ENCODE data around the gene ROCK2. TPM values are rescaled to one million over a fixed set of nuclear protein-coding genes. Genes with fewer than 3 reads are reported as not detected.
"Not testable (repeated sequence)": the region's sequence is repeated elsewhere in the genome, so short reads cannot be mapped to it uniquely, and the experiment has no call there.

Gene ROCK2
- total and polyA plus RNA-seq, 4 donors, result 19.2 to 119 (median 59.2) TPM

GRCh38 chr2:11263177-11263576 is 81.3 kb downstream of the ROCK2 start:
- Histone ChIP-seq H3K9me3 (ENCODE audit: control insufficient read depth, low read length) (no peaks in the 10 kb centered on the region), H3K27me3 (ENCODE audit: control insufficient read depth in 1 of 2, insufficient read depth in 2 of 2, low read length in 1 of 2) (no peaks in the 10 kb centered on the region), H3K27ac (ENCODE audit: low read depth in 1 of 2, low read length in 2 of 2) (no peak overlapping the region), H3K36me3 (ENCODE audit: control insufficient read depth in 1 of 2, insufficient read depth in 2 of 2, low read length in 1 of 2) (peaks cover 0 to 4% of the 10 kb centered on the region in 2 donors), H3K4me1 (ENCODE audit: control insufficient read depth in 1 of 2, insufficient read depth in 2 of 2, low read length in 2 of 2) (peaks cover 0 to 3% of the 10 kb centered on the region in 2 donors), H3K4me3 (ENCODE audit: low read length in 2 of 2) (no peak overlapping the region)
- ATAC-seq (ENCODE audit: low FRiP score) (no peak), DNase-seq (no peak)
- WGBS, 2 donors, result 26% methylated on average over 1 of the region's 1 CpG
- intact Hi-C loops (cut with DNase I), result loop anchor here in 1 of 2 donors (10.0 kb wide), 1 partner anchor 62 kb away; no protein-coding TSS in a partner anchor

GRCh38 chr2:11262438-11262837 is 82.0 kb downstream of the ROCK2 start:
- H3K4me3 ChIP-seq (ENCODE audit: low read length in 2 of 2); H3K4me1 ChIP-seq (ENCODE audit: control insufficient read depth in 1 of 2, insufficient read depth in 2 of 2, low read length in 2 of 2); ATAC-seq (ENCODE audit: low FRiP score); H3K27ac ChIP-seq (ENCODE audit: low read depth in 1 of 2, low read length in 2 of 2); H3K27me3 ChIP-seq (ENCODE audit: control insufficient read depth in 1 of 2, insufficient read depth in 2 of 2, low read length in 1 of 2); DNase-seq; H3K9me3 ChIP-seq (ENCODE audit: control insufficient read depth, low read length); H3K36me3 ChIP-seq (ENCODE audit: control insufficient read depth in 1 of 2, insufficient read depth in 2 of 2, low read length in 1 of 2): not testable (repeated sequence)
- intact Hi-C loops (cut with DNase I), result loop anchor here in 1 of 2 donors (10.0 kb wide), 1 partner anchor 62 kb away; no protein-coding TSS in a partner anchor
- 72 to 73% methylated on average over 2 of the region's 2 CpGs for WGBS, 2 donors

DNA sequence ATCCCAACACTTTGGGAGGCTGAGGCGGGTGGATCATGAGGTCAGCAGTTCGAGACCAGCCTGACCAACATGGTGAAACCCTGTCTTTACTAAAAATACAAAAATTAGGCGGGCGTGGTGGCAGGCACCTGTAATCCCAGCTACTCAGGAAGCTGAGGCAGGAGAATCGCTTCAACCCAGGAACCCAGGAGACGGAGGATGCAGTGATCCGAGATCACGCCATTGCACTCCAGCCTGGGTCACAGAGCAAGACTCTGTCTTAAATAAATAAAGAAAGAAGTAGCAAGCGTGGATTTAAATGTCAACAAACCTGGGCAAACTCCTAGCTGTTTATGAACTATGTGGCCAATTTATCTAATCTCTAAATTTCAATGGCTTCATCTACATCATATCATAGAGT is 82.9 kb downstream of the ROCK2 start:
- 89 to 95% methylated on average over 9 of the region's 9 CpGs for WGBS, 2 donors
- ATAC-seq (ENCODE audit: low FRiP score); DNase-seq; H3K4me1 ChIP-seq (ENCODE audit: control insufficient read depth in 1 of 2, insufficient read depth in 2 of 2, low read length in 2 of 2); H3K27me3 ChIP-seq (ENCODE audit: control insufficient read depth in 1 of 2, insufficient read depth in 2 of 2, low read length in 1 of 2); H3K27ac ChIP-seq (ENCODE audit: low read depth in 1 of 2, low read length in 2 of 2); H3K36me3 ChIP-seq (ENCODE audit: control insufficient read depth in 1 of 2, insufficient read depth in 2 of 2, low read length in 1 of 2); H3K9me3 ChIP-seq (ENCODE audit: control insufficient read depth, low read length); H3K4me3 ChIP-seq (ENCODE audit: low read length in 2 of 2): not testable (repeated sequence)
- intact Hi-C loops (cut with DNase I), result loop anchor here in 1 of 2 donors (10.0 kb wide), 1 partner anchor 63 kb away; no protein-coding TSS in a partner anchor

DNA sequence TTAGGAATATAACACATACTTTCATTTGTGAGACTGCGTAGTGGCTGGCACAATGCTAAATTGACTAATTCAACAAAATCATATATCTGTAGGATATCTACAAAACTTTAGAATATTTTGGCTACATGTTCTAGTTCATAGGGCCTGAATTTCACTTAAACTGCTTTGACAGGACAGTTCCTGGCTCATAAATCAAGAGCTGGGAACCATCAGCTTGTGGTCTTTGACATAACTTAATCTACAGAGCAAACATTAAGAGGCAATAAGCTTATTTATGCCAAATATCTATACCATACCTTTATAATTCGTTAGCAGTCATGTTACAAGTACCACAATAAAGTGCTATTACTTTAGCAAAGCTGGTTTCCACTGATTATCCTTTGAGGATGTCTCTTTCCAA is 83.5 kb downstream of the ROCK2 start:
- ATAC-seq (ENCODE audit: low FRiP score) (no peak), DNase-seq (no peak)
- Histone ChIP-seq H3K27ac (ENCODE audit: low read depth in 1 of 2, low read length in 2 of 2) (no peak overlapping the region), H3K4me1 (ENCODE audit: control insufficient read depth in 1 of 2, insufficient read depth in 2 of 2, low read length in 2 of 2) (no peaks in the 10 kb centered on the region), H3K27me3 (ENCODE audit: control insufficient read depth in 1 of 2, insufficient read depth in 2 of 2, low read length in 1 of 2) (no peaks in the 10 kb centered on the region), H3K36me3 (ENCODE audit: control insufficient read depth in 1 of 2, insufficient read depth in 2 of 2, low read length in 1 of 2) (peaks cover under 1 to 4% of the 10 kb centered on the region in 2 donors), H3K9me3 (ENCODE audit: control insufficient read depth, low read length) (no peaks in the 10 kb centered on the region), H3K4me3 (ENCODE audit: low read length in 2 of 2) (no peak overlapping the region)
- intact Hi-C loops (cut with DNase I), result loop anchor here in 1 of 2 donors (10.0 kb wide), 1 partner anchor 64 kb away; no protein-coding TSS in a partner anchor
- 46 to 47% methylated on average over 2 of the region's 2 CpGs for WGBS, 2 donors

DNA sequence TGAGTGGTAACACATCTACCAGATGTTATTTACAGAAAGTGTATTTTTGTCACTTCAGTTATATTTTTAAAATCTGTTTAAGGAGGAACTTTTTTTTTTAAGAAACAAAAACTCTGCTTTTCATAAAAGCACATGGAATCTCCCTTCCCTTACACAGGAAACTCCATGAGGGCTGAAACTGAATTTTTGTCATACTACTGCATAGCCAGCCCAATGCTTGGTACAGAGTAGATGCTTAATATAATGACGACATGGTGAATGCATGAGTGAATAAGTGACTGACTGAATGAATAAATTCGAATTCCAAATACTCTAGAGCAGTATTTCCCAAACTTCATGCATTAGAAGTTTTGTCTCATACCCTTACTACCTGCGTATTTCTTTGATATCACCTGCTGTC is 86.5 kb downstream of the ROCK2 start:
- DNase-seq, result no peak
- Histone ChIP-seq H3K27ac (ENCODE audit: low read depth in 1 of 2, low read length in 2 of 2) (no peak overlapping the region), H3K4me1 (ENCODE audit: control insufficient read depth in 1 of 2, insufficient read depth in 2 of 2, low read length in 2 of 2) (no peaks in the 10 kb centered on the region), H3K4me3 (ENCODE audit: low read length in 2 of 2) (no peak overlapping the region), H3K9me3 (ENCODE audit: control insufficient read depth, low read length) (no peaks in the 10 kb centered on the region), H3K27me3 (ENCODE audit: control insufficient read depth in 1 of 2, insufficient read depth in 2 of 2, low read length in 1 of 2) (no peaks in the 10 kb centered on the region), H3K36me3 (ENCODE audit: control insufficient read depth in 1 of 2, insufficient read depth in 2 of 2, low read length in 1 of 2) (peaks cover 0 to 4% of the 10 kb centered on the region in 2 donors)
- intact Hi-C loops (cut with DNase I), result loop anchor here in 1 of 2 donors (10.0 kb wide), 1 partner anchor 67 kb away; no protein-coding TSS in a partner anchor
- no peak for ATAC-seq (ENCODE audit: low FRiP score)
- WGBS, 2 donors, result 64% methylated on average over 3 of the region's 3 CpGs

DNA sequence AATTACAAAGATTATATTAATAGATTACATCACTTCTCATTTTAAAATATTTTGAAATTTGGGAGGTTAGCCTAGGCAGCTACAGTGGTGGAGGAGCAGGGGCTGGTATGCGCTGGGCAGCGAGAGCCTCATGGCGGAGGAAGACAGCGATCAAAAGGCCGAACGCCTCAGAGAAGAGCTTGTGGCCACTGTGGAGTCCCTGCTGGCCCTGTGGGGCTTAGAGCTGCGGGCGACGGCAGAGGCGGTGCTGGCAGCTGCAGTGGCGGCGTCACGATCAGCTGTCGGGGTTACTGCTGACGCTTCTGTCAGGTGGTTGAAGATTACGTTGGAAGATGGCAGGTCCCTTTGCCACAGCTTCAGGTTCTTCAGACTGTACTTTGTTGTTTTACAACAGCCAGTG is 87.4 kb downstream of the ROCK2 start:
- no peak for ATAC-seq (ENCODE audit: low FRiP score)
- intact Hi-C loops (cut with DNase I), result loop anchor here in 1 of 2 donors (10.0 kb wide), 1 partner anchor 68 kb away; no protein-coding TSS in a partner anchor
- WGBS, 2 donors, result 88 to 93% methylated on average over 16 of the region's 16 CpGs

DNA sequence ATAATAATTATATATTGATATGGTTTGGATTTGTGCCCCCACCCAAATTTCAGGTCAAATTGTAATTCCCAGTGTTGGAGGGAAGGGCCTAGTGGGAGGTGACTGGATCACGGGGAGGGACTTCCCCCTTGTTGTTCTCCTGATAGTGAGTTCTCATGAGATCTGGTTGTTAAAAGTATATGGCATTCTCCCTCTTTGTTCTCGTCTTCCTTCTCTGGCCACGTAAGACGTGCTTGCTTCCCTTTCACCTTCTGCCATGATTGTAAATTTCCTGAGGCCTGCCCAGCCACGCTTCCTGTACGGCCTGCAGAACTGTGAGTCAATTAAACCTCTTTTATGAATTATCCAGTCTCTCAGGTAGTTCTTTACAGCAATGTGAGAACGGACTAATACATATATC is 88.3 kb downstream of the ROCK2 start:
- intact Hi-C loops (cut with DNase I), result loop anchor here in 1 of 2 donors (10.0 kb wide), 1 partner anchor 69 kb away; no protein-coding TSS in a partner anchor
- DNase-seq (no peak), ATAC-seq (ENCODE audit: low FRiP score) (no peak)
- Histone ChIP-seq H3K27ac (ENCODE audit: low read depth in 1 of 2, low read length in 2 of 2) (no peak overlapping the region), H3K27me3 (ENCODE audit: control insufficient read depth in 1 of 2, insufficient read depth in 2 of 2, low read length in 1 of 2) (no peaks in the 10 kb centered on the region), H3K9me3 (ENCODE audit: control insufficient read depth, low read length) (no peaks in the 10 kb centered on the region), H3K36me3 (ENCODE audit: control insufficient read depth in 1 of 2, insufficient read depth in 2 of 2, low read length in 1 of 2) (peaks cover 0 to 4% of the 10 kb centered on the region in 2 donors), H3K4me3 (ENCODE audit: low read length in 2 of 2) (no peak overlapping the region), H3K4me1 (ENCODE audit: control insufficient read depth in 1 of 2, insufficient read depth in 2 of 2, low read length in 2 of 2) (no peaks in the 10 kb centered on the region)
- WGBS, 2 donors, result 92 to 96% methylated on average over 7 of the region's 7 CpGs

More for the DNA sequence above, 87.4 kb downstream of the ROCK2 start:
- H3K27ac ChIP-seq (ENCODE audit: low read depth in 1 of 2, low read length in 2 of 2), result no peak overlapping the region
- H3K36me3 ChIP-seq (ENCODE audit: control insufficient read depth in 1 of 2, insufficient read depth in 2 of 2, low read length in 1 of 2), result peaks cover 0 to 4% of the 10 kb centered on the region in 2 donors
- no peaks in the 10 kb centered on the region for H3K9me3 ChIP-seq (ENCODE audit: control insufficient read depth, low read length)
- H3K4me3 ChIP-seq (ENCODE audit: low read length in 2 of 2), result no peak overlapping the region
- H3K4me1 ChIP-seq (ENCODE audit: control insufficient read depth in 1 of 2, insufficient read depth in 2 of 2, low read length in 2 of 2), result no peaks in the 10 kb centered on the region
- H3K27me3 ChIP-seq (ENCODE audit: control insufficient read depth in 1 of 2, insufficient read depth in 2 of 2, low read length in 1 of 2), result no peaks in the 10 kb centered on the region
- DNase-seq, result no peak

- WGBS, 2 donors, result 35 to 70% methylated on average over 2 of the region's 2 CpGs
- H3K4me1 ChIP-seq (ENCODE audit: control insufficient read depth in 1 of 2, insufficient read depth in 2 of 2, low read length in 2 of 2), result peaks cover 0 to 3% of the 10 kb centered on the region in 2 donors
- no peak for DNase-seq
- no peak overlapping the region for H3K4me3 ChIP-seq (ENCODE audit: low read length in 2 of 2)
- intact Hi-C loops (cut with DNase I), result loop anchor here in 1 of 2 donors (10.0 kb wide), 1 partner anchor 71 kb away; no protein-coding TSS in a partner anchor
- no peak overlapping the region for H3K27ac ChIP-seq (ENCODE audit: low read depth in 1 of 2, low read length in 2 of 2)
- peaks cover 0 to 4% of the 10 kb centered on the region in 2 donors for H3K36me3 ChIP-seq (ENCODE audit: control insufficient read depth in 1 of 2, insufficient read depth in 2 of 2, low read length in 1 of 2)
- H3K27me3 ChIP-seq (ENCODE audit: control insufficient read depth in 1 of 2, insufficient read depth in 2 of 2, low read length in 1 of 2), result no peaks in the 10 kb centered on the region
- H3K9me3 ChIP-seq (ENCODE audit: control insufficient read depth, low read length), result no peaks in the 10 kb centered on the region
- ATAC-seq (ENCODE audit: low FRiP score), result no peak
These were observed 90.3 kb downstream of the ROCK2 start for GRCh38 chr2:11254100-11254536.

DNA sequence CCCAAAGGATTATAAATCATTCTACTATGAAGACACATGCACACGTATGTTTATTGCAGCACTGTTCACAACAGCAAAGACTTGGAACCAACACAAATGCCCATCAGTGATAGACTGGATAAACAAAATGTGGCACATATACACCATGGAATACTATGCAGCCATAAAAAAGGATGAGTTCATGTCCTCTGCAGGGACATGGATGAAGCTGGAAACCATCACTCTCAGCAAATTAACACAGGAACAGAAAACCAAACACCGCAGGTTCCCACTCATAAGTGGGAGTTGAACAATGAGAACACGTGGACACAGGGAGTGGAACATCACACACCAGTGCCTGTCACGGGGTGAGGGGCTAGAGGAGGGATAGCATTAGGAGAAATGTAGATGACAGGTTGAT is 92.0 kb downstream of the ROCK2 start:
- H3K4me3 ChIP-seq (ENCODE audit: low read length in 2 of 2); H3K27ac ChIP-seq (ENCODE audit: low read depth in 1 of 2, low read length in 2 of 2); DNase-seq; H3K36me3 ChIP-seq (ENCODE audit: control insufficient read depth in 1 of 2, insufficient read depth in 2 of 2, low read length in 1 of 2); ATAC-seq (ENCODE audit: low FRiP score); H3K27me3 ChIP-seq (ENCODE audit: control insufficient read depth in 1 of 2, insufficient read depth in 2 of 2, low read length in 1 of 2); H3K9me3 ChIP-seq (ENCODE audit: control insufficient read depth, low read length); H3K4me1 ChIP-seq (ENCODE audit: control insufficient read depth in 1 of 2, insufficient read depth in 2 of 2, low read length in 2 of 2): not testable (repeated sequence)
- 99% methylated on average over 4 of the region's 4 CpGs for WGBS, 2 donors
- intact Hi-C loops (cut with DNase I), result loop anchor here in 1 of 2 donors (10.0 kb wide), 1 partner anchor 72 kb away; no protein-coding TSS in a partner anchor
